GM23338 (cell line): ENCODE data around the gene PTAFR. TPM values are rescaled to one million over a fixed set of nuclear protein-coding genes. Genes with fewer than 3 reads are reported as not detected.

ENCODE experiments used
- ATAC-seq: fragments of 200-7000 bp; cut with Tn5 transposase; 3 replicates; pipeline ENCODE4 v1.9.1; 2020
- DNase-seq: peaks from one replicate; pipeline ENCODE4 v3.0.0-alpha.2; 2015; ENCODE audit warnings: low spot score
- H2AFZ ChIP-seq: fragments of 200-600 bp; sonication (generic); 2 replicates; pipeline ENCODE4 v1.8.0; 2016; ENCODE audit warnings: antibody characterized with exemption, mild to moderate bottlenecking, moderate library complexity
- H3F3A ChIP-seq: fragments of 200-600 bp; sonication (generic); replicated peaks from 2 replicates; pipeline ENCODE4 v1.8.0; 2017; ENCODE audit warnings: antibody characterized with exemption, mixed run types, low read depth
- H3K27ac ChIP-seq: fragments of 200-600 bp; sonication (generic); 2 replicates; pipeline ENCODE4 v1.6.1; 2016; ENCODE audit warnings: low read depth
- H3K27me3 ChIP-seq: fragments of 200-600 bp; sonication (generic); 2 replicates; pipeline ENCODE4 v1.8.0; 2016; ENCODE audit warnings: mild to moderate bottlenecking, mixed run types, moderate library complexity; ENCODE audit not compliant: insufficient read depth
- H3K36me3 ChIP-seq: fragments of 200-600 bp; sonication (generic); 2 replicates; pipeline ENCODE4 v1.8.0; 2016; ENCODE audit warnings: mild to moderate bottlenecking; ENCODE audit not compliant: insufficient read depth
- H3K4me1 ChIP-seq: fragments of 200-600 bp; sonication (generic); 2 replicates; pipeline ENCODE4 v1.8.0; 2016; ENCODE audit warnings: mild to moderate bottlenecking, moderate library complexity; ENCODE audit not compliant: insufficient read depth
- H3K4me2 ChIP-seq: fragments of 200-600 bp; sonication (generic); 2 replicates; pipeline ENCODE4 v1.7.1; 2017; ENCODE audit warnings: mixed run types
- H3K4me3 ChIP-seq: fragments of 200-600 bp; sonication (generic); 2 replicates; pipeline ENCODE4 v1.6.1; 2016; ENCODE audit warnings: mixed run types
- H3K79me2 ChIP-seq: fragments of 200-600 bp; sonication (generic); replicated peaks from 2 replicates; pipeline ENCODE4 v1.8.0; 2017; ENCODE audit warnings: mild to moderate bottlenecking; ENCODE audit not compliant: insufficient read depth
- H3K9me2 ChIP-seq: fragments of 200-600 bp; sonication (generic); 2 replicates; pipeline ENCODE4 v1.8.0; 2017; ENCODE audit not compliant: insufficient read depth
- H4K20me1 ChIP-seq: fragments of 200-600 bp; sonication (generic); replicated peaks from 2 replicates; pipeline ENCODE4 v1.8.0; 2017; ENCODE audit warnings: mild to moderate bottlenecking; ENCODE audit not compliant: insufficient read depth
- H3K27ac Mint-ChIP-seq: 2 replicates; pipeline ENCODE4 v1.8.0; 2020; ENCODE audit warnings: inconsistent platforms, mild to moderate bottlenecking, moderate library complexity, mixed read lengths
- H3K27me3 Mint-ChIP-seq: 3 replicates; pipeline ENCODE4 v1.8.0; 2022; ENCODE audit warnings: low read depth, mild to moderate bottlenecking, moderate library complexity, mixed read lengths, inconsistent platforms; ENCODE audit not compliant: insufficient read depth, poor library complexity
- H3K36me3 Mint-ChIP-seq: 3 replicates; pipeline ENCODE4 v1.8.0; 2021; ENCODE audit warnings: low read depth, mild to moderate bottlenecking, inconsistent platforms, moderate library complexity, mixed read lengths
- H3K4me1 Mint-ChIP-seq: 3 replicates; pipeline ENCODE4 v1.8.0; 2020; ENCODE audit warnings: mild to moderate bottlenecking, inconsistent platforms, mixed read lengths
- H3K4me3 Mint-ChIP-seq: 3 replicates; pipeline ENCODE4 v1.8.0; 2021; ENCODE audit warnings: moderate library complexity, mild to moderate bottlenecking, inconsistent platforms, mixed read lengths
- H3K9me3 Mint-ChIP-seq: 3 replicates; pipeline ENCODE4 v1.8.0; 2020; ENCODE audit warnings: moderate library complexity, mild to moderate bottlenecking, inconsistent platforms, mixed read lengths
- CREB1 ChIP-seq: fragments of 250-450 bp; sonication (Bioruptor Pico); IDR thresholded peaks from 2 replicates; pipeline ENCODE4 v1.5.0; 2020; ENCODE audit warnings: low read depth, mild to moderate bottlenecking, moderate library complexity
- EZH2phosphoT487 ChIP-seq: fragments of 200-600 bp; sonication (generic); IDR thresholded peaks from one replicate; pipeline ENCODE4 v1.8.1; 2018; ENCODE audit warnings: antibody characterized with exemption; ENCODE audit not compliant: unreplicated experiment
- JUNB ChIP-seq: IDR thresholded peaks from one replicate; pipeline ENCODE4 v1.6.1; 2016; ENCODE audit warnings: antibody characterized with exemption; ENCODE audit not compliant: unreplicated experiment
- POLR2AphosphoS5 ChIP-seq: IDR thresholded peaks from 2 replicates; pipeline ENCODE4 v1.6.1; 2016; ENCODE audit warnings: antibody characterized with exemption, low read depth
- STAT1 ChIP-seq: IDR thresholded peaks from one replicate; pipeline ENCODE4 v1.6.1; 2016; ENCODE audit warnings: antibody characterized with exemption; ENCODE audit not compliant: unreplicated experiment
- ZNF114 ChIP-seq: fragments of 250-450 bp; sonication (Bioruptor Pico); IDR thresholded peaks from 2 replicates; pipeline ENCODE4 v1.5.0; 2020; ENCODE audit warnings: mild to moderate bottlenecking, moderate library complexity
- ZNF331 ChIP-seq: fragments of 250-450 bp; sonication (Bioruptor Pico); IDR thresholded peaks from 2 replicates; pipeline ENCODE4 v1.5.0; 2020; ENCODE audit warnings: low read depth, mild to moderate bottlenecking, moderate library complexity
- long read RNA-seq: library from polyadenylated mRNA; unstranded; transcript quantifications from one replicate; pipeline ENCODE4 v2.0.0, GENCODE V29; 2020; ENCODE audit not compliant: unreplicated experiment
- polyA plus RNA-seq: library from polyadenylated mRNA; unstranded; fragments of >200 nt; fragmentation: Nextera tagmentation; extraction: Ambion mirVana; gene quantifications from 2 replicates; pipeline ENCODE4 v1.2.1, GENCODE V29; 2016
- total RNA-seq: library from RNA; depleted of rRNA; stranded (reverse); fragments of >200 nt; shearing (Covaris generic); gene quantifications from 2 replicates; pipeline ENCODE4 v1.2.3, GENCODE V29; 2014; rRNA removed
- TF ChIP-seq, protein P1 (sequence below): IDR thresholded peaks from one replicate; pipeline ENCODE4 v1.6.1; 2018; ENCODE audit warnings: antibody characterized with exemption; ENCODE audit not compliant: unreplicated experiment
- TF ChIP-seq, protein P2 (sequence below): IDR thresholded peaks from 2 replicates; pipeline ENCODE4 v1.6.1; 2016; ENCODE audit warnings: antibody characterized with exemption
- TF ChIP-seq, protein P3 (sequence below): fragments of 250-450 bp; sonication (Bioruptor Pico); IDR thresholded peaks from 2 replicates; pipeline ENCODE4 v1.5.0; 2020; ENCODE audit warnings: mild to moderate bottlenecking, moderate library complexity
- TF ChIP-seq, protein P4 (sequence below), 2 experiments: fragments of 200-600 bp in 1 of 2; sonication (generic) in 1 of 2; conservative IDR thresholded peaks; 2 replicates each; pipeline versions ENCODE4 v1.5.1 to v1.6.1; 2016 to 2017; ENCODE audit warnings: antibody characterized with exemption in 2 of 2, low read depth in 2 of 2, mild to moderate bottlenecking in 2 of 2, moderate library complexity in 1 of 2

Gene PTAFR, protein sequence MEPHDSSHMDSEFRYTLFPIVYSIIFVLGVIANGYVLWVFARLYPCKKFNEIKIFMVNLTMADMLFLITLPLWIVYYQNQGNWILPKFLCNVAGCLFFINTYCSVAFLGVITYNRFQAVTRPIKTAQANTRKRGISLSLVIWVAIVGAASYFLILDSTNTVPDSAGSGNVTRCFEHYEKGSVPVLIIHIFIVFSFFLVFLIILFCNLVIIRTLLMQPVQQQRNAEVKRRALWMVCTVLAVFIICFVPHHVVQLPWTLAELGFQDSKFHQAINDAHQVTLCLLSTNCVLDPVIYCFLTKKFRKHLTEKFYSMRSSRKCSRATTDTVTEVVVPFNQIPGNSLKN
- total RNA-seq (0.27 and 0.76 TPM in 2 replicates), polyA plus RNA-seq (0.29 and 0.49 TPM in 2 replicates)
- long read RNA-seq, partial matches to known transcripts, result 0 of 2 reads
- long read RNA-seq, other reads (novel, unspliced or antisense), result 2 of 2 reads

DNA sequence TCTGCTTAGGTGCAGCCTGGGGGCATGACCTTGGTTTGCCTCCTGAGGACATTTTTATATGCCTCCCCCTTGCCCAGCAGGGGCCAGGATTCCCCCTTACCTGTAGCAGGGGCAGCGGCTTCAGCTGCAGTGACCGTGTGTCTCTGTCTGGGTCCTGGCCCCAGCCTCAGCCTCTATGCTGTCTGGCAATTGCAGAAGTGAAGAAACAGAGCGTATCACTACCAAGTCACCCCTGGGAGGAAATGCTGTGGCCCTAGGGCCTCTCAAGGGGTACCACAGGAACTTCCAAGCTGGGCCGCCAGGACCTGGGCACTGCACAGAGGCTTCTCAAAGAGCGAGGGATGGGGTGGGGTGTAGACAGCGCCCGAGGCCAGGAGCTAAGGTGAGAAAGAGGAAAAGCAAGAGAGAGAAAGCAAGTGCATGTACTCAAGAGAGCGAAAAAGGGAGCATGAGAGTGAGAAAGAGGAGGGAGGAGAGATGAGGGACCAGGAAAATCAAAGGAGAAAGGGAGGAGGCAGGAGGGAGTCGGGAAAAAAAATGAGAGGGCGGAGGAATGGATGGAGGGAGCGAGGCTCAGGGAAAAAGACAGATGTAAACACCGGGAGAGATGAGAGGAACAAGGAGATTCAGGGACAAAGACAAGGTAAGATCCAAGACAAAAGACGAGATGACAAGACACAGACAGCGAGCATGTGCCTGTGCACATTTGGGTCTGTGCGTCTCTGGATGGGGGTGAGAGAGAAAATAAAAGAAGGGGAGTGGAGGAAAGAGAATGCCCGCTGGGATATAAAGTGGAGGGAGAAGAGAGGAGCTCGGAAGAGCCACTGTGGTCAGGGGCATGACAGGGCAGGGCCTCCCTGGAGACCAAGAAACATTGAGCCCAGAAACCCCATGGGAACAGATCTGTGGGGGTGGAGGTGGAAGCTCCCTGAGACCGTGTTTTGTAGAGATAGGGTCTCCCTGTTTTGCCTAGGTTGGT is at the start of gene PTAFR:
TSS of gene PTAFR (minus strand) at position 199 of the 979 bp plus-strand sequence. CDS start 25,669 bp downstream, outside the sequence.
- Histone ChIP-seq H3F3A (no peaks in the 10 kb centered on the region), H4K20me1 (no peaks in the 10 kb centered on the region), H3K27ac (no peak within 1 kb of the TSS), H3K9me2 (no peaks in the 10 kb centered on the region), H3K4me3 (no peak within 1 kb of the TSS), H3K36me3 (no peaks in the 10 kb centered on the region), H3K4me1 (peaks cover 3% of the 10 kb centered on the region), H3K4me2 (0 out of 2 replicates have a peak within 1 kb of the TSS, but pooled peaks have one; percentile 21), H2AFZ (peak within 1 kb of the TSS; percentile 88), H3K79me2 (no peaks in the 10 kb centered on the region), H3K27me3 (no peaks in the 10 kb centered on the region)
- peaks cover 15% of the 10 kb centered on the region for H3K4me1 Mint-ChIP-seq
- no peaks in the 10 kb centered on the region for H3K36me3 Mint-ChIP-seq
- no peaks in the 10 kb centered on the region for H3K9me3 Mint-ChIP-seq
- no peak within 1 kb of the TSS for H3K27ac Mint-ChIP-seq
- DNase-seq, result peak; percentile 15
- ATAC-seq, result peak; percentile 43
- H3K27me3 Mint-ChIP-seq, result peaks cover 9% of the 10 kb centered on the region
- no peak within 1 kb of the TSS for H3K4me3 Mint-ChIP-seq
- TF ChIP-seq POLR2AphosphoS5 (no peak), JUNB (no peak), CREB1 (no peak), ZNF331 (no peak), EZH2phosphoT487 (no peak), STAT1 (no peak), ZNF114 (CRISPR knock-in tag) (no peak)
- TF ChIP-seq, protein P1, sequence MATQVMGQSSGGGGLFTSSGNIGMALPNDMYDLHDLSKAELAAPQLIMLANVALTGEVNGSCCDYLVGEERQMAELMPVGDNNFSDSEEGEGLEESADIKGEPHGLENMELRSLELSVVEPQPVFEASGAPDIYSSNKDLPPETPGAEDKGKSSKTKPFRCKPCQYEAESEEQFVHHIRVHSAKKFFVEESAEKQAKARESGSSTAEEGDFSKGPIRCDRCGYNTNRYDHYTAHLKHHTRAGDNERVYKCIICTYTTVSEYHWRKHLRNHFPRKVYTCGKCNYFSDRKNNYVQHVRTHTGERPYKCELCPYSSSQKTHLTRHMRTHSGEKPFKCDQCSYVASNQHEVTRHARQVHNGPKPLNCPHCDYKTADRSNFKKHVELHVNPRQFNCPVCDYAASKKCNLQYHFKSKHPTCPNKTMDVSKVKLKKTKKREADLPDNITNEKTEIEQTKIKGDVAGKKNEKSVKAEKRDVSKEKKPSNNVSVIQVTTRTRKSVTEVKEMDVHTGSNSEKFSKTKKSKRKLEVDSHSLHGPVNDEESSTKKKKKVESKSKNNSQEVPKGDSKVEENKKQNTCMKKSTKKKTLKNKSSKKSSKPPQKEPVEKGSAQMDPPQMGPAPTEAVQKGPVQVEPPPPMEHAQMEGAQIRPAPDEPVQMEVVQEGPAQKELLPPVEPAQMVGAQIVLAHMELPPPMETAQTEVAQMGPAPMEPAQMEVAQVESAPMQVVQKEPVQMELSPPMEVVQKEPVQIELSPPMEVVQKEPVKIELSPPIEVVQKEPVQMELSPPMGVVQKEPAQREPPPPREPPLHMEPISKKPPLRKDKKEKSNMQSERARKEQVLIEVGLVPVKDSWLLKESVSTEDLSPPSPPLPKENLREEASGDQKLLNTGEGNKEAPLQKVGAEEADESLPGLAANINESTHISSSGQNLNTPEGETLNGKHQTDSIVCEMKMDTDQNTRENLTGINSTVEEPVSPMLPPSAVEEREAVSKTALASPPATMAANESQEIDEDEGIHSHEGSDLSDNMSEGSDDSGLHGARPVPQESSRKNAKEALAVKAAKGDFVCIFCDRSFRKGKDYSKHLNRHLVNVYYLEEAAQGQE, result no peak
- TF ChIP-seq, protein P2, sequence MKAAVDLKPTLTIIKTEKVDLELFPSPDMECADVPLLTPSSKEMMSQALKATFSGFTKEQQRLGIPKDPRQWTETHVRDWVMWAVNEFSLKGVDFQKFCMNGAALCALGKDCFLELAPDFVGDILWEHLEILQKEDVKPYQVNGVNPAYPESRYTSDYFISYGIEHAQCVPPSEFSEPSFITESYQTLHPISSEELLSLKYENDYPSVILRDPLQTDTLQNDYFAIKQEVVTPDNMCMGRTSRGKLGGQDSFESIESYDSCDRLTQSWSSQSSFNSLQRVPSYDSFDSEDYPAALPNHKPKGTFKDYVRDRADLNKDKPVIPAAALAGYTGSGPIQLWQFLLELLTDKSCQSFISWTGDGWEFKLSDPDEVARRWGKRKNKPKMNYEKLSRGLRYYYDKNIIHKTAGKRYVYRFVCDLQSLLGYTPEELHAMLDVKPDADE, result no peak
- TF ChIP-seq, protein P3, sequence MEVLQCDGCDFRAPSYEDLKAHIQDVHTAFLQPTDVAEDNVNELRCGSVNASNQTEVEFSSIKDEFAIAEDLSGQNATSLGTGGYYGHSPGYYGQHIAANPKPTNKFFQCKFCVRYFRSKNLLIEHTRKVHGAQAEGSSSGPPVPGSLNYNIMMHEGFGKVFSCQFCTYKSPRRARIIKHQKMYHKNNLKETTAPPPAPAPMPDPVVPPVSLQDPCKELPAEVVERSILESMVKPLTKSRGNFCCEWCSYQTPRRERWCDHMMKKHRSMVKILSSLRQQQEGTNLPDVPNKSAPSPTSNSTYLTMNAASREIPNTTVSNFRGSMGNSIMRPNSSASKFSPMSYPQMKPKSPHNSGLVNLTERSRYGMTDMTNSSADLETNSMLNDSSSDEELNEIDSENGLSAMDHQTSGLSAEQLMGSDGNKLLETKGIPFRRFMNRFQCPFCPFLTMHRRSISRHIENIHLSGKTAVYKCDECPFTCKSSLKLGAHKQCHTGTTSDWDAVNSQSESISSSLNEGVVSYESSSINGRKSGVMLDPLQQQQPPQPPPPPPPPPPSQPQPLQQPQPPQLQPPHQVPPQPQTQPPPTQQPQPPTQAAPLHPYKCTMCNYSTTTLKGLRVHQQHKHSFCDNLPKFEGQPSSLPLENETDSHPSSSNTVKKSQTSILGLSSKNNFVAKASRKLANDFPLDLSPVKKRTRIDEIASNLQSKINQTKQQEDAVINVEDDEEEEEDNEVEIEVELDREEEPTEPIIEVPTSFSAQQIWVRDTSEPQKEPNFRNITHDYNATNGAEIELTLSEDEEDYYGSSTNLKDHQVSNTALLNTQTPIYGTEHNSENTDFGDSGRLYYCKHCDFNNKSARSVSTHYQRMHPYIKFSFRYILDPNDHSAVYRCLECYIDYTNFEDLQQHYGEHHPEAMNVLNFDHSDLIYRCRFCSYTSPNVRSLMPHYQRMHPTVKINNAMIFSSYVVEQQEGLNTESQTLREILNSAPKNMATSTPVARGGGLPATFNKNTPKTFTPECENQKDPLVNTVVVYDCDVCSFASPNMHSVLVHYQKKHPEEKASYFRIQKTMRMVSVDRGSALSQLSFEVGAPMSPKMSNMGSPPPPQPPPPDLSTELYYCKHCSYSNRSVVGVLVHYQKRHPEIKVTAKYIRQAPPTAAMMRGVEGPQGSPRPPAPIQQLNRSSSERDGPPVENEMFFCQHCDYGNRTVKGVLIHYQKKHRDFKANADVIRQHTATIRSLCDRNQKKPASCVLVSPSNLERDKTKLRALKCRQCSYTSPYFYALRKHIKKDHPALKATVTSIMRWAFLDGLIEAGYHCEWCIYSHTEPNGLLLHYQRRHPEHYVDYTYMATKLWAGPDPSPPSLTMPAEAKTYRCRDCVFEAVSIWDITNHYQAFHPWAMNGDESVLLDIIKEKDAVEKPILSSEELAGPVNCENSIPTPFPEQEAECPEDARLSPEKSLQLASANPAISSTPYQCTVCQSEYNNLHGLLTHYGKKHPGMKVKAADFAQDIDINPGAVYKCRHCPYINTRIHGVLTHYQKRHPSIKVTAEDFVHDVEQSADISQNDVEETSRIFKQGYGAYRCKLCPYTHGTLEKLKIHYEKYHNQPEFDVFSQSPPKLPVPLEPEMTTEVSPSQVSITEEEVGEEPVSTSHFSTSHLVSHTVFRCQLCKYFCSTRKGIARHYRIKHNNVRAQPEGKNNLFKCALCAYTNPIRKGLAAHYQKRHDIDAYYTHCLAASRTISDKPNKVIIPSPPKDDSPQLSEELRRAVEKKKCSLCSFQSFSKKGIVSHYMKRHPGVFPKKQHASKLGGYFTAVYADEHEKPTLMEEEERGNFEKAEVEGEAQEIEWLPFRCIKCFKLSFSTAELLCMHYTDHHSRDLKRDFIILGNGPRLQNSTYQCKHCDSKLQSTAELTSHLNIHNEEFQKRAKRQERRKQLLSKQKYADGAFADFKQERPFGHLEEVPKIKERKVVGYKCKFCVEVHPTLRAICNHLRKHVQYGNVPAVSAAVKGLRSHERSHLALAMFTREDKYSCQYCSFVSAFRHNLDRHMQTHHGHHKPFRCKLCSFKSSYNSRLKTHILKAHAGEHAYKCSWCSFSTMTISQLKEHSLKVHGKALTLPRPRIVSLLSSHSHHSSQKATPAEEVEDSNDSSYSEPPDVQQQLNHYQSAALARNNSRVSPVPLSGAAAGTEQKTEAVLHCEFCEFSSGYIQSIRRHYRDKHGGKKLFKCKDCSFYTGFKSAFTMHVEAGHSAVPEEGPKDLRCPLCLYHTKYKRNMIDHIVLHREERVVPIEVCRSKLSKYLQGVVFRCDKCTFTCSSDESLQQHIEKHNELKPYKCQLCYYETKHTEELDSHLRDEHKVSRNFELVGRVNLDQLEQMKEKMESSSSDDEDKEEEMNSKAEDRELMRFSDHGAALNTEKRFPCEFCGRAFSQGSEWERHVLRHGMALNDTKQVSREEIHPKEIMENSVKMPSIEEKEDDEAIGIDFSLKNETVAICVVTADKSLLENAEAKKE (CRISPR knock-in tag), result no peak
- TF ChIP-seq, protein P4, sequence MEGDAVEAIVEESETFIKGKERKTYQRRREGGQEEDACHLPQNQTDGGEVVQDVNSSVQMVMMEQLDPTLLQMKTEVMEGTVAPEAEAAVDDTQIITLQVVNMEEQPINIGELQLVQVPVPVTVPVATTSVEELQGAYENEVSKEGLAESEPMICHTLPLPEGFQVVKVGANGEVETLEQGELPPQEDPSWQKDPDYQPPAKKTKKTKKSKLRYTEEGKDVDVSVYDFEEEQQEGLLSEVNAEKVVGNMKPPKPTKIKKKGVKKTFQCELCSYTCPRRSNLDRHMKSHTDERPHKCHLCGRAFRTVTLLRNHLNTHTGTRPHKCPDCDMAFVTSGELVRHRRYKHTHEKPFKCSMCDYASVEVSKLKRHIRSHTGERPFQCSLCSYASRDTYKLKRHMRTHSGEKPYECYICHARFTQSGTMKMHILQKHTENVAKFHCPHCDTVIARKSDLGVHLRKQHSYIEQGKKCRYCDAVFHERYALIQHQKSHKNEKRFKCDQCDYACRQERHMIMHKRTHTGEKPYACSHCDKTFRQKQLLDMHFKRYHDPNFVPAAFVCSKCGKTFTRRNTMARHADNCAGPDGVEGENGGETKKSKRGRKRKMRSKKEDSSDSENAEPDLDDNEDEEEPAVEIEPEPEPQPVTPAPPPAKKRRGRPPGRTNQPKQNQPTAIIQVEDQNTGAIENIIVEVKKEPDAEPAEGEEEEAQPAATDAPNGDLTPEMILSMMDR (conservative IDR thresholded peaks at IDR 0.05; ENCODE audit: low read depth in 2 of 2), result no peak
